Panc1 (cell line): ENCODE measurements around the gene VWA3B. TPM values are rescaled to one million over a fixed set of nuclear protein-coding genes. Genes with fewer than 3 reads are reported as not detected.

ENCODE experiments used
- ATAC-seq: fragments of 200-7000 bp; cut with Tn5 transposase; 2 replicates; pipeline ENCODE4 v1.9.1; 2020; ENCODE audit warnings: mild to moderate bottlenecking, moderate library complexity
- BruUV-seq: library from RNA; stranded (reverse); fragments of 400-500 nt; replicated peaks from 2 replicates; lab custom pipeline; 2021; lab: Mats Ljungman, UMichigan
- CTCF ChIA-PET: fragments of 300-600 bp; sonication (Branson Sonifier 250); formaldehyde crosslinking; loops from one replicate; lab custom pipeline; 2022; ENCODE audit warnings: antibody characterized with exemption; lab: Charles Lee
- POLR2A ChIA-PET: fragments of 300-600 bp; sonication (Branson Sonifier 250); formaldehyde crosslinking; loops from one replicate; lab custom pipeline; 2022; ENCODE audit warnings: antibody characterized with exemption; lab: Charles Lee
- DNase-seq: peaks from one replicate; pipeline ENCODE4 v3.0.0-alpha.2; 2010; ENCODE audit warnings: low read depth, low spot score
- H3K27ac ChIP-seq: 2 replicates; pipeline ENCODE4 v1.5.1; 2011; ENCODE audit warnings: mild to moderate bottlenecking, low read length, inconsistent platforms
- H3K27me3 ChIP-seq: fragments of 200-500 bp; sonication (Bioruptor generic); 2 replicates; pipeline ENCODE4 v1.6.0; 2014; ENCODE audit warnings: low read length, inconsistent platforms; ENCODE audit not compliant: control insufficient read depth, insufficient read depth
- H3K36me3 ChIP-seq: fragments of 200-500 bp; sonication (Bioruptor generic); 2 replicates; pipeline ENCODE4 v1.5.1; 2014; ENCODE audit warnings: inconsistent platforms, mild to moderate bottlenecking, low read length, moderate library complexity; ENCODE audit not compliant: control insufficient read depth, insufficient read depth
- H3K4me1 ChIP-seq: 2 replicates; pipeline ENCODE4 v1.5.1; 2011; ENCODE audit warnings: inconsistent platforms, mild to moderate bottlenecking, low read length, moderate library complexity; ENCODE audit not compliant: control insufficient read depth, insufficient read depth
- H3K4me3 ChIP-seq, 2 experiments: 2 replicates each; pipeline ENCODE4 v1.5.1; 2011 to 2012; ENCODE audit warnings: low read depth in 2 of 2, low read length in 2 of 2, mild to moderate bottlenecking in 2 of 2, inconsistent platforms in 1 of 2, moderate library complexity in 1 of 2
- H3K9me3 ChIP-seq: fragments of 200-500 bp; sonication (Bioruptor generic); 2 replicates; pipeline ENCODE4 v1.5.1; 2014; ENCODE audit warnings: low read depth, mild to moderate bottlenecking, inconsistent platforms, low read length, moderate library complexity; ENCODE audit not compliant: control insufficient read depth, insufficient read depth
- CTCF ChIP-seq: fragments of 450-650 bp; IDR thresholded peaks from 2 replicates; pipeline ENCODE4 v1.5.1; 2017; ENCODE audit warnings: mild to moderate bottlenecking
- POLR2AphosphoS5 ChIP-seq: IDR thresholded peaks from 2 replicates; pipeline ENCODE4 v1.6.1; 2012; ENCODE audit warnings: mild to moderate bottlenecking, low read depth, low read length, moderate library complexity
- REST ChIP-seq, 2 experiments: IDR thresholded peaks; 2 replicates each; pipeline ENCODE4 v1.6.1; 2011 to 2012; ENCODE audit warnings: low read depth in 2 of 2, control low read depth in 1 of 2, low read length in 1 of 2, mild to moderate bottlenecking in 1 of 2, moderate library complexity in 1 of 2; ENCODE audit not compliant: insufficient read depth in 1 of 2
- SIN3A ChIP-seq: IDR thresholded peaks from 2 replicates; pipeline ENCODE4 v1.6.1; 2012; ENCODE audit warnings: low read depth, mild to moderate bottlenecking, low read length, moderate library complexity, borderline replicate concordance; ENCODE audit not compliant: insufficient read depth
- TCF7L2 ChIP-seq: IDR thresholded peaks from 2 replicates; pipeline ENCODE4 v1.6.1; 2011; ENCODE audit warnings: mild to moderate bottlenecking, low read depth, low read length, inconsistent platforms
- in situ Hi-C: cut with HindIII; loops from 2 replicates; pipeline ENCODE4 v1.10.0; 2016; ENCODE audit warnings: low sequenced_read_pairs, low pct_unique_long_range_greater_than_20kb
- intact Hi-C: fragments of 100-400 bp; cut with micrococcal nuclease; formaldehyde crosslinking; loops from one replicate; pipeline ENCODE4 v1.10.0; 2022; ENCODE audit not compliant: unreplicated experiment
- total RNA-seq: library from RNA; stranded (reverse); gene quantifications from one replicate; pipeline ENCODE4 v1.2.1, GENCODE V29; 2021; ENCODE audit not compliant: unreplicated experiment

Gene VWA3B
- total RNA-seq, 1 experiment from 2014 or later: not detected

GRCh38 chr2:98333922-98334321 is 247.0 kb downstream of the VWA3B start:
- no TSS peak for BruUV-seq
- Histone ChIP-seq H3K4me3 (no peak overlapping the region), H3K36me3 (no peaks in the 10 kb centered on the region), H3K4me1 (no peaks in the 10 kb centered on the region), H3K27ac (no peak overlapping the region), H3K27me3 (no peaks in the 10 kb centered on the region), H3K9me3 (no peaks in the 10 kb centered on the region)
- in situ Hi-C loops (no loop called here), intact Hi-C loops (no loop called here)
- ChIA-PET CTCF (no interaction called here), POLR2A (no interaction called here)
- no peak for TF ChIP-seq TCF7L2
- no peak for TF ChIP-seq CTCF
- no peak for TF ChIP-seq SIN3A
- TF ChIP-seq POLR2AphosphoS5: no peak
- TF ChIP-seq REST (IDR thresholded peaks at IDR 0.05; ENCODE audit: insufficient read depth in 1 of 2, low read depth in 2 of 2, low read length in 1 of 2): no peak
- no peak for DNase-seq
- no peak for ATAC-seq

- H3K27me3 ChIP-seq: no peaks in the 10 kb centered on the region
- ATAC-seq (no peak; the same call in 1 of the 2 replicates), DNase-seq (peak; percentile 20)
- no peaks in the 10 kb centered on the region for H3K4me1 ChIP-seq
- TF ChIP-seq TCF7L2 (no peak), POLR2AphosphoS5 (no peak), SIN3A (no peak), CTCF (no peak), REST (IDR thresholded peaks at IDR 0.05; ENCODE audit: insufficient read depth in 1 of 2, low read depth in 2 of 2, low read length in 1 of 2) (no peak)
- intact Hi-C loops (no loop called here), in situ Hi-C loops (no loop called here)
- CTCF ChIA-PET: no interaction called here
- no peak overlapping the region for H3K4me3 ChIP-seq
- POLR2A ChIA-PET: no interaction called here
- H3K27ac ChIP-seq: no peak overlapping the region
- no peaks in the 10 kb centered on the region for H3K36me3 ChIP-seq
- BruUV-seq: no TSS peak
- no peaks in the 10 kb centered on the region for H3K9me3 ChIP-seq
Measured at GRCh38 chr2:98334439-98335078, 247.6 kb downstream of the VWA3B start.
